Amygdala (tissue), 56 donors: ENCODE results near the gene ANKEF1.
A peak's percentile ranks its signal among the peaks of the same experiment; 100 is the strongest.
"Not testable (repeated sequence)": the region's sequence is repeated elsewhere in the genome, so short reads cannot be mapped to it uniquely, and the experiment has no call there.

Experiments used
- DNase-seq, 56 donors: peaks; one replicate each; lab custom pipeline; 2025; lab: John Stamatoyannopoulos, UW

Gene ANKEF1

GRCh38 chr20:10031451-10032215 is 3.2 kb upstream of the ANKEF1 start:
- DNase-seq: not testable (repeated sequence)

- DNase-seq: not testable (repeated sequence)
These were observed 2.5 kb upstream of the ANKEF1 start for GRCh38 chr20:10032269-10032668.

GRCh38 chr20:10033905-10034650 is 709 bp upstream of the ANKEF1 start:
- DNase-seq: no peak

- DNase-seq: not testable (repeated sequence)
These were observed 1.5 kb downstream of the ANKEF1 start for GRCh38 chr20:10036321-10036720.

GRCh38 chr20:10040070-10040975 is 5.5 kb downstream of the ANKEF1 start:
- DNase-seq: no peak

GRCh38 chr20:10042086-10042485 is 7.3 kb downstream of the ANKEF1 start:
- DNase-seq: no peak

- peak in 1 of 56 donors; percentile 11 for DNase-seq
These were observed 12.6 kb downstream of the ANKEF1 start for GRCh38 chr20:10047427-10047826.

- no peak for DNase-seq
These were observed 16.4 kb downstream of the ANKEF1 start for GRCh38 chr20:10051185-10051584.

- no peak for DNase-seq
These were observed 24.2 kb downstream of the ANKEF1 start for GRCh38 chr20:10059006-10059405.

- DNase-seq: no peak
These were observed 25.4 kb downstream of the ANKEF1 start for GRCh38 chr20:10060226-10060625.

GRCh38 chr20:10061641-10062040 is 26.9 kb downstream of the ANKEF1 start:
- DNase-seq: no peak

GRCh38 chr20:10063482-10063881 is 28.7 kb downstream of the ANKEF1 start:
- no peak for DNase-seq

GRCh38 chr20:10064611-10065010 is 29.8 kb downstream of the ANKEF1 start:
- DNase-seq: no peak

- DNase-seq: no peak
These were observed 30.5 kb downstream of the ANKEF1 start for GRCh38 chr20:10065154-10065833.

- DNase-seq: no peak
These were observed 32.5 kb downstream of the ANKEF1 start for GRCh38 chr20:10067321-10067720.

GRCh38 chr20:10074513-10074912 is 39.7 kb downstream of the ANKEF1 start:
- DNase-seq: peak in 14 of 56 donors; percentile 2 to 58 (median 18)

- no peak for DNase-seq
These were observed 40.8 kb downstream of the ANKEF1 start for GRCh38 chr20:10075606-10076005.

- no peak for DNase-seq
These were observed 41.6 kb downstream of the ANKEF1 start for GRCh38 chr20:10076126-10077080.

GRCh38 chr20:10077081-10077471 is 42.3 kb downstream of the ANKEF1 start:
- DNase-seq: no peak
